Umbilical cord (tissue), 2 donors: Measurements from ENCODE around the gene SLC25A52. TPM values are rescaled to one million over a fixed set of nuclear protein-coding genes. Genes with fewer than 3 reads are reported as not detected.
"Not testable (repeated sequence)": the region's sequence is repeated elsewhere in the genome, so short reads cannot be mapped to it uniquely, and the experiment has no call there.

Source experiments
- DNase-seq: peaks from one replicate; pipeline ENCODE4 v3.0.0-alpha.2; 2015; ENCODE audit warnings: low spot score
- total RNA-seq: library from RNA; depleted of rRNA; stranded (reverse); fragments of >200 nt; gene quantifications from one replicate; pipeline ENCODE4 v1.2.3, GENCODE V29; 2014; ENCODE audit warnings: low replicate concordance; ENCODE audit not compliant: insufficient read depth

SLC25A52 gene
- total RNA-seq = not detected

GRCh38 chr18:31760695-31761094 lies at the start of gene SLC25A52:
Gene SLC25A52, minus strand, starts transcription at chr18:31760880. Its CDS starts 219 bp downstream, at chr18:31760661.
- no peak for DNase-seq

- DNase-seq = not testable (repeated sequence)
These were observed 48.4 kb upstream of the SLC25A52 start for GRCh38 chr18:31809049-31809448.

GRCh38 chr18:31801078-31801477 lies 40.4 kb upstream of the SLC25A52 start:
- no peak for DNase-seq

- not testable (repeated sequence) for DNase-seq
These were observed 38.6 kb upstream of the SLC25A52 start for GRCh38 chr18:31799257-31799656.

- DNase-seq = no peak
These were observed 37.7 kb upstream of the SLC25A52 start for GRCh38 chr18:31798399-31798798.

GRCh38 chr18:31795747-31796146 lies 35.1 kb upstream of the SLC25A52 start:
- no peak for DNase-seq

GRCh38 chr18:31793531-31793930 lies 32.9 kb upstream of the SLC25A52 start:
- DNase-seq = no peak

GRCh38 chr18:31792580-31792911 lies 31.9 kb upstream of the SLC25A52 start:
- no peak for DNase-seq

- DNase-seq = no peak
These were observed 31.3 kb upstream of the SLC25A52 start for GRCh38 chr18:31791817-31792579.

- no peak for DNase-seq
These were observed 28.7 kb upstream of the SLC25A52 start for GRCh38 chr18:31789409-31789808.

GRCh38 chr18:31783059-31783458 lies 22.4 kb upstream of the SLC25A52 start:
- no peak for DNase-seq

- no peak for DNase-seq
These were observed 17.8 kb upstream of the SLC25A52 start for GRCh38 chr18:31778391-31778950.

GRCh38 chr18:31776093-31776492 lies 15.4 kb upstream of the SLC25A52 start:
- DNase-seq = no peak

GRCh38 chr18:31774962-31775361 lies 14.3 kb upstream of the SLC25A52 start:
- DNase-seq = no peak

- no peak for DNase-seq
These were observed 13.8 kb upstream of the SLC25A52 start for GRCh38 chr18:31774477-31774785.

GRCh38 chr18:31773774-31774476 lies 13.2 kb upstream of the SLC25A52 start:
- no peak for DNase-seq

- DNase-seq = no peak
These were observed 12.0 kb upstream of the SLC25A52 start for GRCh38 chr18:31772699-31773098.

GRCh38 chr18:31750273-31750672 lies 10.4 kb downstream of the SLC25A52 start:
- DNase-seq = no peak

GRCh38 chr18:31746396-31746795 lies 14.3 kb downstream of the SLC25A52 start:
- DNase-seq = no peak

- DNase-seq = no peak
These were observed 16.2 kb downstream of the SLC25A52 start for GRCh38 chr18:31744321-31745067.

GRCh38 chr18:31743600-31743999 lies 17.1 kb downstream of the SLC25A52 start:
- peak; percentile 78 for DNase-seq

- DNase-seq = no peak
These were observed 19.5 kb downstream of the SLC25A52 start for GRCh38 chr18:31741097-31741735.
